ENCODE data around the gene SH3PXD2A. TPM values are rescaled to one million over a fixed set of nuclear protein-coding genes. Genes with fewer than 3 reads are reported as not detected.

Gene SH3PXD2A
- total RNA-seq, 1 donor: 58.3 TPM

DNA sequence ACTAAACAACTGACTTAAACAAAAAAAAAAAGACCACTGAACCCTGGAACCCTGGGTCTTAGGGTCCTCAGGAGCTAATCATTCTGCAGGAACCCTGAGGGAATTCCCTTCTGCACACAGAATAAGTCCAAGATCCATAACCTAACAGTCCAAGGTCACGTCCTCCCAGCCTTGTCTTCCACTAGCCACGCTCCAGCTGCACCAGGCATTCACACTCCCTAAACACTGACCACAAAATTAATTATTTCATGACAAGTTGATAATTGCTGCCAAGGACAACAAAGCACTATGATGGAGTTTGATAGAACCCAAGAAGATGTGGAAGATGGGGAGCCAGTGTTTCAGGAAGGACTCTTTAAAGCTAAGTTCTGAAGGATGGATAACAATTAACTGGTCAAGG lies 130.6 kb downstream of the SH3PXD2A start:
- DNase-seq (ENCODE audit: low read depth): no peak
- H3K4me3 ChIP-seq (ENCODE audit: low read depth, low read length): no peak overlapping the region
- TF ChIP-seq, protein P1, sequence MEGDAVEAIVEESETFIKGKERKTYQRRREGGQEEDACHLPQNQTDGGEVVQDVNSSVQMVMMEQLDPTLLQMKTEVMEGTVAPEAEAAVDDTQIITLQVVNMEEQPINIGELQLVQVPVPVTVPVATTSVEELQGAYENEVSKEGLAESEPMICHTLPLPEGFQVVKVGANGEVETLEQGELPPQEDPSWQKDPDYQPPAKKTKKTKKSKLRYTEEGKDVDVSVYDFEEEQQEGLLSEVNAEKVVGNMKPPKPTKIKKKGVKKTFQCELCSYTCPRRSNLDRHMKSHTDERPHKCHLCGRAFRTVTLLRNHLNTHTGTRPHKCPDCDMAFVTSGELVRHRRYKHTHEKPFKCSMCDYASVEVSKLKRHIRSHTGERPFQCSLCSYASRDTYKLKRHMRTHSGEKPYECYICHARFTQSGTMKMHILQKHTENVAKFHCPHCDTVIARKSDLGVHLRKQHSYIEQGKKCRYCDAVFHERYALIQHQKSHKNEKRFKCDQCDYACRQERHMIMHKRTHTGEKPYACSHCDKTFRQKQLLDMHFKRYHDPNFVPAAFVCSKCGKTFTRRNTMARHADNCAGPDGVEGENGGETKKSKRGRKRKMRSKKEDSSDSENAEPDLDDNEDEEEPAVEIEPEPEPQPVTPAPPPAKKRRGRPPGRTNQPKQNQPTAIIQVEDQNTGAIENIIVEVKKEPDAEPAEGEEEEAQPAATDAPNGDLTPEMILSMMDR (IDR thresholded peaks at IDR 0.05; ENCODE audit: insufficient read depth, low read depth, low read length): no peak

DNA sequence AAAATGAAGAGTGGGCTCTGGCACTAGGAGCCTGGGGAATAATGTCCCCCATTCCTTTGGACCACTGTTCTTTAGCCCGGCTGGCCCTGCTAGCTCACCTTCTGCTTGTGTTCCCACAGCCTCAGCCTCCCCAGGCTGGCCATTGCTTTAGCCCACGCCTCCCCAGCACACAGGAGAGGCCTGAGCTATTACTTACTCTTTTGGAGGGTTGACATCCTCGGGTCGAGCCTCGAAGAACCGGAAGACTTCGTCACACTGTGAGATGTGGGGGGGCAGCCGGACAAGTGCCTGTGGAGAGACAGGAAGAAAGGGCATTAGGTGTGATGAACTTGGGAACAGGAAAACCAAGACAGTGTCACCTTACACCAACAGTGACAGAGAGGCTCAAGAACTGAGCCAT lies 131.3 kb downstream of the SH3PXD2A start:
- TF ChIP-seq, protein P1 (IDR thresholded peaks at IDR 0.05; ENCODE audit: insufficient read depth, low read depth, low read length): no peak
- DNase-seq (ENCODE audit: low read depth): no peak
- H3K4me3 ChIP-seq (ENCODE audit: low read depth, low read length): no peak overlapping the region

DNA sequence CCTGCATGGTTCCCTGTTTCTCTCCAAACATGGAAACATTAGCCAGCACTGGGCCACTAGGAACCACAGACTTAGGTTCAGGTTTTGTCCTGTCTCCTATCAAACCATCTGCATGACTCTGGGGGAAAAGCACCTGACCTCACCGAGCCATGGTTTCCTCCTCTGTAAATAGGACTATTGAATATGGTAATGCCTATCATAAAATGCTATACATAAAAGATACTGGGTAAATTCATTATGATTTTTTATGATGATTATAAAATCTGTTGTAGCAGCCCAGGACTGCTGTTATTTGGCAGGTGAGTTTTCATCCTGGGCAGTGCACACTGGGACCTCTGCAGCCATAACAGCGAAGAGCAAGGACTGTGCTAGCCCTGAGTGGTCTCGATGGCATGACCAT lies 131.8 kb downstream of the SH3PXD2A start:
- H3K4me3 ChIP-seq (ENCODE audit: low read depth, low read length): no peak overlapping the region
- TF ChIP-seq, protein P1 (IDR thresholded peaks at IDR 0.05; ENCODE audit: insufficient read depth, low read depth, low read length): no peak
- DNase-seq (ENCODE audit: low read depth): no peak

DNA sequence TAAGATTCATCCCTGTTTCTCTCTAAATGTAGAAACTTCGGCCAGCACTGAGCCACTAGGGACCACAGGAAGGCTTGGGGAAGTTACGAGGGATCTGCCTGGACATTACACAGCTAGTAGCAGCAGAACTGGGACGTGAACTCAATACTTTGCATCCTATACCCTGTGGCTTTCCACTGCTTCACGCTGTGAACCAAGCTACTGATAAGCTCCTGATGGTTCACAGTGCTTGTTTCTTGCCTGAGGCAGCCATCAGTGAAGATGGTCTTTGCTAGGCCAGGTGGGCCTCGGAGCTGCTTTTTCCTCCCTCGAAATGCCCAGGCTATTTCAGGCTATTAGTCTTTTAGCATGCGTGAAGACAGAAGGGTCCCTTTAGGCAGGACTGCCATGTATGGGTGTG lies 132.7 kb downstream of the SH3PXD2A start:
- no peak overlapping the region for H3K4me3 ChIP-seq (ENCODE audit: low read depth, low read length)
- no peak for DNase-seq (ENCODE audit: low read depth)
- TF ChIP-seq, protein P1 (IDR thresholded peaks at IDR 0.05; ENCODE audit: insufficient read depth, low read depth, low read length): no peak

DNA sequence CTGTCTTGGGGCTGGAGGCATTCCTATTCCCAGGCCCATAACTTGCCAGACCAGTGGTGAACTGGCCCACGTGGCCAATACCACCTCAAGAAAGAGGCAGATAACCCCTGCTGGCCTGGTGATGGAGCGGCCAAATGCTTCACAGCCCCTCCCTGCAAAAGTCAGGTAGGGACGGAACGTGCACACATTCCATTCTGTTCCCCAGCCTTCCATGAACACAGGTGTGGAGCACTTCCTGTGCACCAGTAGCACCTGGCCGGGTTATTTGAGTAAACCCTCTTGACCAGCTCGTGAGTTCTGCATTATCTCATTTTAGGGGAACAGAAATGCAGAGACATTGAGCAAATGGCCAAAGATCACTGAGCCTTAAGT lies 134.4 kb downstream of the SH3PXD2A start:
- no peak for DNase-seq (ENCODE audit: low read depth)

DNA sequence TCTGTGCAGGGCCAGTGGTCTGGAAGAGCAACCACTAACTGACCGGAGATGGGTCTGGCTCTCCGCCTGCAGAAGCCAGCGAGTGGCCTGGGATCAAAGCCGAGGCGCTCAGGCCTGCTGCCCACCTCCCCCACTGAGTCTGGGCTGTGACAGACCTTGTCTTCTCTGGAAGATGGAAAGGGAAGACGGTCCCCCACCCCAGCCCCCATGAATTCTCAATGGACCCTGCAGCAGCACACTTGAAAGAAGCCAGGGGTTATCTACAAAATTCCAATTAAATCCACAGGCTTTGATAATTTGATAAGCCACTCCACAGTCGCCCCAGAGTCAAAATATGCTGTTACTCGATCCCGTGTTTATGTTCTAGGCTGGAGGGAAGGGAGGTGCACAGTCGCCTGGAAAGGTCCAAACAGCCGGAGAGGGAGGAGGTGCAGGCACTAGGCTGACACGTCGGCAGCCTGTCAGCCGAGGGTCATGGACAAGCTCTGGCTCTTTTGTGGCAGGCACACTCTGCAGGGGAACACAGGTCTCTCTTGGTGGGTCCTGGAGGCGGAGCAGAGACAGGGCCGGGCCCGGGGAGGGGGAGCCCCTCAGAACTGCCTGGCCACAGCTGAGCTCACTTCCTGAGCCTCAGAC lies 134.9 kb downstream of the SH3PXD2A start:
- H3K4me3 ChIP-seq (ENCODE audit: low read depth, low read length): no peak overlapping the region
- TF ChIP-seq, protein P1 (IDR thresholded peaks at IDR 0.05; ENCODE audit: insufficient read depth, low read depth, low read length): no peak
- DNase-seq (ENCODE audit: low read depth): peak; percentile 66

More for the DNA sequence above, 134.4 kb downstream of the SH3PXD2A start:
- TF ChIP-seq, protein P1 (IDR thresholded peaks at IDR 0.05; ENCODE audit: insufficient read depth, low read depth, low read length): no peak
- H3K4me3 ChIP-seq (ENCODE audit: low read depth, low read length): no peak overlapping the region

DNA sequence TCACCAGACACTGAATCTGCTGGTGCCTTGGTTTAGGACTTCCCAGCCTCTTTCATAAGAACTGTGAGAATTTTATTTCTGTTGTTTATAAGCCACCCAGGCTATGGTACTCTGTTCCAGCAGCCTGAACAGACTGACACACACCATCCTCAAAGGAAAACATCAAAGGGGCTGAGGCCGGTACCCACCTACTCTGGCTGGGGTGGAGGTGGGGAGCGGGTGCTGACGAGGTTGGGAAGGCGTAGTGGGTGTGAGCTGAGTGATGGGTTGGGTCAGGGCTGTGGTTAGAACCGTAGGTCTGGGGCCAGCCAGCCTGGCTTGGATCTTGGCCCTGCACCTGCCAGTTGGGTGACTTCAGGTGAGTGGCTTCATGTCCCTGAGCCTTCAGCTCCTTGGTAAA lies 136.3 kb downstream of the SH3PXD2A start:
- TF ChIP-seq, protein P1 (IDR thresholded peaks at IDR 0.05; ENCODE audit: insufficient read depth, low read depth, low read length): no peak
- no peak overlapping the region for H3K4me3 ChIP-seq (ENCODE audit: low read depth, low read length)
- no peak for DNase-seq (ENCODE audit: low read depth)

All from fibroblast of villous mesenchyme (primary cell).